Body of pancreas (tissue), 4 donors: ENCODE data around the gene OTUB2.

ENCODE experiments used
- POLR2A ChIP-seq, 3 donors: fragments of 450-650 bp; IDR thresholded peaks; one replicate each; pipeline ENCODE4 v1.6.1; 2016; ENCODE audit warnings: antibody characterized with exemption in 3 of 3, mild to moderate bottlenecking in 2 of 3
- TF ChIP-seq, protein P1 (sequence below), 7 experiments: fragments of 450-650 bp in 4 of 7; fragments of 200-600 bp in 3 of 7; sonication (generic) in 3 of 7; IDR thresholded peaks; one replicate each; pipeline ENCODE4 v1.5.1; 2016 to 2019; ENCODE audit warnings: antibody characterized with exemption in 7 of 7

DNA sequence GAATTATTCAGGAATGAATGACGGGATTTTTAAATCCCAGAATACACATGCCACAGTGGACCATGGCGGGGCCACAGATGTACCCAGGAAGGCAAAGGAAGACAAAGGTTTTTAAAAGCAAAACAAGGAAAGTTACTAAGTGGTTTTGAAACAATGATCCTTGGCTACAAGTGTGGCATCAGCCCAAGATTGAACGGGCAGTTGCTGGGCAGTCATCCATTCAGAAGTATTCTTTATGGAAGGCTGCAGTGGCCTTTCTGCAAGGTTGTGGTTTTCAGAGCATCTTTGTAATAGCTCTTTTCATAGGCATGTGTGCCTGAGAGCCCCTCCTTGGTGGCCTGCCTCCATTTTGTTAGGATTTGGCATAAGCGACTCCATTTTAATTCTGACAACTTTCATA is 71.0 kb downstream of the OTUB2 start:
- TF ChIP-seq POLR2A (IDR thresholded peaks at IDR 0.05), result no peak
- TF ChIP-seq, protein P1, sequence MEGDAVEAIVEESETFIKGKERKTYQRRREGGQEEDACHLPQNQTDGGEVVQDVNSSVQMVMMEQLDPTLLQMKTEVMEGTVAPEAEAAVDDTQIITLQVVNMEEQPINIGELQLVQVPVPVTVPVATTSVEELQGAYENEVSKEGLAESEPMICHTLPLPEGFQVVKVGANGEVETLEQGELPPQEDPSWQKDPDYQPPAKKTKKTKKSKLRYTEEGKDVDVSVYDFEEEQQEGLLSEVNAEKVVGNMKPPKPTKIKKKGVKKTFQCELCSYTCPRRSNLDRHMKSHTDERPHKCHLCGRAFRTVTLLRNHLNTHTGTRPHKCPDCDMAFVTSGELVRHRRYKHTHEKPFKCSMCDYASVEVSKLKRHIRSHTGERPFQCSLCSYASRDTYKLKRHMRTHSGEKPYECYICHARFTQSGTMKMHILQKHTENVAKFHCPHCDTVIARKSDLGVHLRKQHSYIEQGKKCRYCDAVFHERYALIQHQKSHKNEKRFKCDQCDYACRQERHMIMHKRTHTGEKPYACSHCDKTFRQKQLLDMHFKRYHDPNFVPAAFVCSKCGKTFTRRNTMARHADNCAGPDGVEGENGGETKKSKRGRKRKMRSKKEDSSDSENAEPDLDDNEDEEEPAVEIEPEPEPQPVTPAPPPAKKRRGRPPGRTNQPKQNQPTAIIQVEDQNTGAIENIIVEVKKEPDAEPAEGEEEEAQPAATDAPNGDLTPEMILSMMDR (IDR thresholded peaks at IDR 0.05), result no peak
